IPS-NIHi7 (cell line): ENCODE measurements around the gene SFXN5.

Experiments used
- DNase-seq: peaks from one replicate; pipeline ENCODE4 v3.0.0; 2012; ENCODE audit warnings: mixed read lengths; ENCODE audit errors: extremely low spot score

The SFXN5 gene

DNA sequence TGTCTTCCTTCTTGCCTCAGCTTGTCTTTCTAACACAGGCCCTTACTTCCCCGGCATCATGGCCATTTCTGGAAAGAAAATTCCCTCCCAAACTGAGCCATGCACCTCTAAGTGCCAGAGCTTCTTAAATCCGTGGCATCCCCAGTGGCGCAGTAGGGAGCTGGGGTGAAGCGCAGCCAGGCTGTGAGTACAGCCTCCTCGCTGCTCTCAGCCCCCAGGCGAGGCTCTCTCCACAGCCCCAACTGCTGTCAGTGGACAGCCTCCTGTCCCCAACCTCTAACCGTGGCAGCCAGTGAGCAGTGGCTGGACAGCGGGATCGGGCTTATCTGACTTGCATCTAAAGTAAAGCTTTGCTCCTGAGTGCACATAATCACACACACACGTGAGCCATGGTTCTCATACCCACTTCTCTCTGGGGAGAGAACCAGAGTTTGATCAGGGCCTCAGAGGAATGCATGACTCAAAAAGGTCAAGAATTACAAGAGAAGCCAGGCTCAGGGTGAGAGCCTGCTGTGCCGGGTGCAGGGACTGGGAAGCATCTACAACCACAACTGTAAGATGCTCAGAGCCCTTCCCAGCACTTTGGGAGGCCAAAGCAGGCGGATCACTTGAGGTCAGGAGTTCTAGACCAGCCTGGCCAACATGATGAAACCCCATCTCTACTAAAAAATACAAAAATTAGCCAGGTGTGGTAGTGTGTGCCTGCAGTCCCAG is 50.7 kb downstream of the SFXN5 start:
- DNase-seq, result peak; percentile 15

DNA sequence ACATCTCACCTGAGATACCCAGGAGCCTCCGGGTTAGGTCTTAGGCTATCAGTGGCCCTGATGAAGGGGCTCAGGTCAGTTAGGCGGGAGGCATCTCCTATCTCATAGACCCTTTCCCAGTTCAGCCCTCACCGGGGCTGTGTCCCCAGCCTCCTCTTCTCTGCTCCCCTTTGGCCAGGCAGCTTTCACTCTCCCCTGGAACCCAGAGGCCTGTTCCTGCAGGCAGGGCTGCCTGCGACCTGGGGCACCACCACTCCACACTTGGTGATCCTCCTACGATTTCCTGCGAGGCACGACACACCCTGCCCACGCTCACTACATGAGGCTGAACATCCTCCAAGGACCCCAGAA is 51.2 kb downstream of the SFXN5 start:
- peak; percentile 7 for DNase-seq

GRCh38 chr2:73018188-73018825 is 53.2 kb downstream of the SFXN5 start:
- no peak for DNase-seq

DNA sequence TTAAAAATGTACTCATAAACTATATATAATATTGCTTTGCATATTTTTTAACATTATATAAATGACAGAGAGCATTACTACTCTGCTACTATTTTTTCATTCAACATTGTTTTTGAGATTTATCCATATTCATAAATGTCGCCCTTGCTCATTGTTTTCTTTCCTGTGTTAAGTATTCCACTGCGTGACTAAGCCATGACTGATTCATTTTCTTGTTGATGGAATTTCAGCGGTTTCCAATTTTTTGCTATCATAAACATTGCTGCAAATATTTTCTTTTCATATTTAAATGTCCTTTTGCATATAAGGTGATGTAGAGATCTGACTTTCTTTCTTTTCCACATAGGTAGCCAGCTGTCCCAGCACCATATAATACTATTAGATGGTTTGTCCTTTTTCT is 57.6 kb downstream of the SFXN5 start:
- DNase-seq, result no peak

GRCh38 chr2:73009177-73009839 is 62.2 kb downstream of the SFXN5 start:
- no peak for DNase-seq

GRCh38 chr2:73008766-73009135 is 62.8 kb downstream of the SFXN5 start:
- no peak for DNase-seq

GRCh38 chr2:73007991-73008765 is 63.3 kb downstream of the SFXN5 start:
- no peak for DNase-seq

- DNase-seq, result no peak
Observed at GRCh38 chr2:73006969-73007710, 64.4 kb downstream of the SFXN5 start.

DNA sequence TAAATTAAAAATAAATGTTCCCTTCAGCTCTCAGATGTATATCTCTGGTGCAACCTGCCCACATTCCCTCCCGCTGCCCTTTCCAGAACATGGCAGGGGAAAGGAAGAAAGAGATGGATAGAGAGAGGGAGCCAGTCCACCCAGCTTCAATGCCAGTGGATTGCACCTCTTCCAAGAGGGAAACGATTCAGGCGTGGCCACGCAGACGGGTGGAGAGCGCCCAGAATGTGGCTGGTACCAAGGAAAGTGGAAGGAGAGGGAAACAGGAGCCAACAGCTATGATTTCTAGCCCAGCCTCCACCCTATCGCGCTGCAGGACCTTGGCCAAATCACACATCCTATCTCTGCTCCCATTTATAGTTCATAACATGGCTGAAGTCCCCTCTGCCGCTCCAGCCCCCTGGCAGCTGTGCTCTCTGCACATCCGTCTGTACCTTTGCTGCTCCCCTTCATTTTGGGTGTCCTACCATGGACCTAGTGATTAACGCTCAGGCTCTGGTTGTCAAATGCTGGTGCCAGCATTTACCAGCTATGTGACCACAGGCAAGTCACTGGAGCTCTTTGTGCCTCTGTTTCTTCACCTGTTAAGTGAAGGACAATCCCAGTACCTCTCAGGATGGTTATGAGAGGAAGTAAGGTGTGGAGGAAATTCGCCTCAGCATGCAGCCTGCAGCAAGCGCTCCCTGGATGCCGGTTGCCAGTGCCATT is 66.5 kb downstream of the SFXN5 start:
- DNase-seq, result no peak

DNA sequence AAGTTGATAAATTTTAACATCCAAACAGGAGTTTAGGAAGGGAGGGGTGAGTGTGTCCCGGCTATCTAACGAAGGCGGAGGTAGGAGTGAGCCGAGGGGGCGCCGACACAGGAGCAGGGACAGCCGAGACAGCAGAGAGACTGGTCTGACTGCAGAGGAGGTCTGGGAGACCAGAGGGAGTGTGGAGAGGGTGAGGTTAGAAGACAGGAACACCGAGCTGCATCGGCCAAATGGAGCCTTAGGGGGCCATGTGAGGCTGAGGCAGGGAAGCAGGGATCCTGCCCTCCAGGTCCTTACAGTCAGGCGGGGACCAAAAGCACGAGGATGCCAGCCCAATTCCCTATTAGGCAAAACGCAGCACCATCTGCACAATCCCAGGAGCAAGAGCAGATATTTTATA is 67.0 kb downstream of the SFXN5 start:
- no peak for DNase-seq

DNA sequence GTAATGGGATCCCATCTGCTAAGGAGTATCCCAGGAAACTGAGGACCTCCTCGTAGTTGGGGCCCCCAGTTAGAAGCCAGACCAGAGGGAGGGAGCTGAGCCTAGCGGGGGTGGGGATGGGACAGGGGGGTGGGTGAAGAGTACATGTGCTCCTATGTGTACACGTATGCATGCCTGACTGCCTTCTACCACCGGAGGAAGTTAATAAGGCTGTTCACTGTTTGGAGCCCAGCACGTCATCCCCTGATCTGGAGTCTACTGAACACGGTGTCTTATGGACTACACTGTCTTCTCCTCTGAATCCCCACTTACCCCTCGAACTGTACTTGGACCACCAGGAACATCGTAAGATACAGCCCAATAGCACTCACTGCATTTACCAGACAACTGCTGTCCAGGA is 68.5 kb downstream of the SFXN5 start:
- DNase-seq, result no peak

DNA sequence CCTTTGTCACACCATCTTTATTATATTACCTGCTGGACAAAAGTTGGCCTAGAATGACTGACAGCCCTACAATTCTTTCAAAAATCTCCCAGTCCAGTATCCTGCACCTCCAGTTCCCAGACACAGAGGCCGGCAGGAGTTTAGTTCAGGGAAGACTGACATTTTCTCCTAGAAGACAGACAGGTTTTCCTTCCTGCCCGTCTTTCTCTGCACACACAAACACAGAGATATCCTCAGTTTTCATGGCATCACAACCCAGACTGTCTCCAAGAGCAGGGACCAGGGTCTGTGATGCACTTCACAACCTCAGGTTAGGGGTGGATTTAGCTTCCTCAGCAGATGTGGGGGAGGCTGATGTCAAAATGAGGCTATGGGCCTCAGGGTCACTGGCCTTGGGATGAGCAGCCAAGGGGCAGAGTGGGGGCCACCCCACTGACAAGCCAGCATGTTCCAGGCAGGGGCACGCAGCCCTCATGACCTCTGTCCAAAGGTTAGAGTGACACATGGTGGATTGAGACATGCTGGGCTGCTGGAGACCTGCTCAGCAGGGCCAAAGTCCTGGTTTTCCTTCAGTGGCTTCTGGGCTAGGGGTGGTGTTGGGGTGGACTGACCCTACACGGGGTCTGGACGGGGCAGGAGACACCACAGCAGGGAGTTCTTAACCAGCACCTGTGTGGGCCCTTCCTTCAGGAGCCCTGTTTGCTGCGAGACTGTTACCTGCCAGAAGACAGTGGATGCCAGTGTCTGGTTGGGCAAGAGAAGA is 70.5 kb downstream of the SFXN5 start:
- peak; percentile 2 for DNase-seq

GRCh38 chr2:72999729-73000725 is 71.5 kb downstream of the SFXN5 start:
- DNase-seq, result no peak

DNA sequence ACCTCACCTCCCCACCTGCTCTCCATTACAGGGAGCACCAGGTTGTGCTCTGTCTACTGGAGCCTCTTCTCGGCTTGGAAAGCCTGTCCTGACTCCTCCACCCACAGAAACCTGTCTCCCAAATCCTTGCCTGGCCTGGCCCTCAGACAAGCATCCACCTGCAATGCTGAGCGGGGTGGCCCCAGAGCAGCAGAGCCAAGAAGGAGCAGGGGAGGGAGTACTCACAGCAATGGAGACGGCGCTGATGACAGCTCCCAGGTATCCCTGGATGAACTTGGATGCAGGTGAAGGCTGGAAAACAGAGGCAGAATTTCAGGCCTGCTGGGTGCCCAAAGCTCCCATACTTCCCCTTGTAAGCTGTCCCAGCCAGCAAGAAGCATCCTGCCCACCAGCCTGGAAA is 72.8 kb downstream of the SFXN5 start:
- DNase-seq, result peak; percentile 6

DNA sequence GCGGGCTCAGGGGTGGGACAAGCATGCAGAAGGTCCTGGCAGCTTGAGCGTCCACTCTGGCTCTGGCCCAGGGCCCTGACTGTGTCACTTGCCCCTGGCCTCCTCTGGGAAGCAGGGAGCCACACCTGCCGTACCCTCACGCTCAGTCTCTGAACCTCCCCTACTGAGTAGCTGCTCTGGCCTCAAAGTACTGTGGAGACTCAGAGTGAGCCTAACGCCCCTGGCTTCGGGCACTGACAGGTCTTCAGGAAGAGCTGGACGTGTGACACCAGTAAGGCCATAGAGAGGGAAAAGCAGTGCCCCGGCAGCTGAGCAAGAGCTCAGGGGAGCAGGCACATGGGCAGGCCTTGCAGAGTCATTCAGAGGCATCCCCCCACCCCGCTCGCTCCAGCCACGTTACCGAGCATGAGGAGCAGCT is 73.3 kb downstream of the SFXN5 start:
- DNase-seq, result peak; percentile 5

DNA sequence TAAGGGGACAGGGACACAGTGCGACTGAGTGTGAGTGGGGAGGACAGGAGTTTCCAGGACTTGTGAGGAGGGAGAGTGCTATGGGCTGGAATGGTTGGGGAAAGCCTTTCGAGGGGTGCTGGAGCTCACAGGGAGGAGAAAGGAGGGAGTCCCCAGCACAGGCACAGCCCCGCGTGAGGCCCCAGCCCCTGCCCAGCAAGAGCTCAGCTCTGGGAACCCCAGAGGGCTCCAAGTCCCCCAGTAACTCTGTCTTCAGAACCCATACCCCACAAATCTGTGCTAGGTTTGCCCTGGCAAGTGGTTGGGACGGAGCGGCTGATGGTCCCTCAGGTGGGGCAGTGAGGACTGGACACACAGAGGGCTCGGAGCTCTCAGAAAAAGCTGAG is 75.4 kb downstream of the SFXN5 start:
- no peak for DNase-seq

DNA sequence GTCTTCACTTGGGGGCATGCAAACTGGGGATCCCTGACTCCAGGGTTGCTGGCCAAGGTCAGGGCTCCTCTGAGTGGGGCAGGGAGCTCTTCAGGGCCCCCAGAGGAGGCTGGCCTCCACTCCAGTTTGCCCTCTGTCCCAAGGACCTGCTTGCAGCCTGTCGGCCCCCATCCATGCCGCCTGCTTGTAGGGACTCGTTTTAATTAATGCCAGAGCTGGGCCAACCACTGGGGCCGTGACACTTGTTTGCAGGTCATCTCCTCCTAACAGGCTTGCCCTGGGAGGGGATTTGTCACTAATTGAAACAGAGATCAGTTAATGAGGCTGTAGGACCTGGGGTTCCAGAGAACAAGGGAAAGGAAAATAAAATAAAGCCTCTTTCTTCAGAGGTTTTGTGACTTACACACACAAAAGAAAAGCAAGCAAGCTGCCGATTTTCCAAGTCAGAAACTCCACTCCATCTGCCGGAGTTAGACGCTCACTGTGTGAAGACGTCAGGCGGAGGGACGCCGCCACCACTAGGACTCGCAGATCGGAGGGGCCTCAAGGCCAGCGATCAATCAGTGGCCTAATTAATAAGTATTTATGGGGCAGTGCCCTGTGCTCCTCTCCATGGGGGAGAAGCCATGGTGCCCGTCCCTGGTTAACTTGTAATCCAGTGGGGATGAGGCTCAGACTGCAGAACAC is 75.9 kb downstream of the SFXN5 start:
- DNase-seq, result no peak

- DNase-seq, result no peak
Observed at GRCh38 chr2:72994991-72995380, 76.5 kb downstream of the SFXN5 start.
